Small intestine (tissue), 7 donors: ENCODE data around the gene DICER1. TPM values are rescaled to one million over a fixed set of nuclear protein-coding genes. Genes with fewer than 3 reads are reported as not detected.

Experiments
- DNase-seq, 2 donors: peaks; one replicate each; pipeline versions ENCODE4 v3.0.0 to v3.0.0-alpha.2; 2013
- FAIRE-seq: peaks from 2 replicates; lab custom pipeline; 2012; peaks lifted over from hg19 to GRCh38; lab: Jason Lieb, UNC
- H3K27ac ChIP-seq, 3 donors: one replicate each; pipeline ENCODE4 v1.5.1; 2013; ENCODE audit warnings: low read length in 2 of 3, mild to moderate bottlenecking in 2 of 3, control low read depth in 1 of 3, inconsistent platforms in 1 of 3, low read depth in 1 of 3, moderate library complexity in 1 of 3
- H3K27me3 ChIP-seq, 3 donors: one replicate each; pipeline ENCODE4 v1.6.1; 2013; ENCODE audit warnings: low read length in 3 of 3, inconsistent platforms in 1 of 3; ENCODE audit not compliant: control insufficient read depth in 3 of 3, insufficient read depth in 3 of 3
- H3K36me3 ChIP-seq, 3 donors: one replicate each; pipeline ENCODE4 v1.6.1; 2013; ENCODE audit warnings: low read length in 3 of 3, inconsistent platforms in 1 of 3, low read depth in 1 of 3, mild to moderate bottlenecking in 1 of 3, moderate library complexity in 1 of 3; ENCODE audit not compliant: control insufficient read depth in 3 of 3, insufficient read depth in 2 of 3
- H3K4me1 ChIP-seq, 3 donors: one replicate each; pipeline ENCODE4 v1.6.1; 2013; ENCODE audit warnings: low read length in 2 of 3, inconsistent platforms in 1 of 3, low read depth in 1 of 3, mild to moderate bottlenecking in 1 of 3, moderate library complexity in 1 of 3; ENCODE audit not compliant: control insufficient read depth in 3 of 3, insufficient read depth in 2 of 3
- H3K4me3 ChIP-seq, 3 donors: one replicate each; pipeline ENCODE4 v1.5.1; 2013; ENCODE audit warnings: low read length in 3 of 3, control low read depth in 1 of 3, inconsistent platforms in 1 of 3, low read depth in 1 of 3, mild to moderate bottlenecking in 1 of 3, moderate library complexity in 1 of 3
- H3K9me3 ChIP-seq, 2 donors: one replicate each; pipeline ENCODE4 v1.6.1; 2013; ENCODE audit warnings: low read depth in 1 of 2, low read length in 1 of 2; ENCODE audit not compliant: control insufficient read depth in 2 of 2, insufficient read depth in 1 of 2
- WGBS, 3 donors: extraction: QIAGEN DNeasy Blood & Tissue Kit; methylation state at CpG; one replicate each; pipeline ENCODE4 v1.1.7; 2013; 5-methylcytosine and 5-hydroxymethylcytosine counted together
- polyA plus RNA-seq, 4 donors: library from polyadenylated mRNA; stranded (reverse) in 3 of 4; unstranded in 1 of 4; fragments of 200-250 nt in 3 of 4; fragments of 120-200 nt in 1 of 4; gene quantifications; one replicate each; pipeline versions ENCODE4 v1.2.1 to v1.2.3, GENCODE V29; 2013
- donor health status: healthy with polysubstance abuse.
- donor health status: control.
- donor health status: control.
- donor health status: Bipolar disorder and iron deficiency.
- donor health status: healthy.

Gene DICER1
- polyA plus RNA-seq, 4 donors: 7.3 to 30.7 (median 8.1) TPM

DNA sequence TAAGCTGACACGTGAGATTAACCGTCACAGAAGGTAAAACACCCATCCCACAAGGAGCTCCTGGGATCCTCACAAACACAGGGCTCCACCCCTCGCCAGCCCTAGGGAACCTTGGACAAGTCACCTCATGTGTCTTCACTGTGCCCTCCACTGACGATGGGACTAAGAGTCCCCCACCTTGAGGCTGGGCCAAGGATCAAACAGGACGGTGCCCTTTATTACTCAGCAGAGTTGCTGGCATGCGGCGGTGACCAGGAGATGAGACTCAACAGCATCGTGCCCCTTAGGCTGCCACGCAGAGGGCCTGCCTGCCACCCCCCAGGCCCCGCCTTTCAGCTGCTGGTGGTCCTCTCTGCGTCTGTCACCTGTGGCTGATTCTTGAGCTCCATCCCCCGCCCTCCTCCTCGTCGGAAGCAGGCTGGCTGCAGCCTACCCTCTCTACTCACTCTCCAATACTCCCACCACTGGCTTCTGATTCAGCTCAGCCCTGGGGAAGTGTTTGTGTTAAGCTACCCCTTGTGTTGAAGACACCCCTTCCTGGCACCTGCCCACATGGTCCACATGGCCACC is 105.2 kb downstream of the DICER1 start:
- Histone ChIP-seq H3K9me3 (peaks cover 0 to 2% of the 10 kb centered on the region in 2 donors), H3K36me3 (no peaks in the 10 kb centered on the region), H3K4me3 (no peak overlapping the region), H3K27ac (no peak overlapping the region), H3K27me3 (peaks cover 0 to 2% (median 0%) of the 10 kb centered on the region in 3 donors), H3K4me1 (no peaks in the 10 kb centered on the region)
- DNase-seq: no peak
- WGBS, 3 donors: 75 to 81% (median 76%) methylated on average over 14 of the region's 14 CpGs
- no peak for FAIRE-seq

DNA sequence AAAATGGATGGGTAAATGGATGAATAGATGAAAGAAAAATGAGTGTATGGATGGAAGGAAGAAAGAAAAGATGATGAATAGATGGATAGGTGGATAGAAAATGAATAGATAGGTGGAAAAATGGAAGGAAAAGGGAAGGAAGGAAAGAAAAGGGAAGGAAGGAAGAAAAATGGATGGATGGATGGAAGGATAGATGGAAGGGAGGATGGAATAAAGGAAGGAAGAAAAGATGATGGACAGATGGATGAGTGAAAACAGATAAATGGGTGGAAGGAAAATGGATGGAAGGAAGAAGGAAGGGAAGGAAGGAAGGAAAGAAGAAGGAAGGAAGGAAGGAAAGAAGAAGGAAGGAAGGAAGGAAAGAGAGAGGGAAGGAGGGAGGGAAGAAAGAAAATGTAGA is 107.4 kb downstream of the DICER1 start:
- no peak for DNase-seq
- H3K4me1 ChIP-seq: no peaks in the 10 kb centered on the region
- no peak overlapping the region for H3K4me3 ChIP-seq
- no peaks in the 10 kb centered on the region for H3K27me3 ChIP-seq
- no peak overlapping the region for H3K27ac ChIP-seq
- no peak for FAIRE-seq
- peaks cover 0 to 2% of the 10 kb centered on the region in 2 donors for H3K9me3 ChIP-seq
- no peaks in the 10 kb centered on the region for H3K36me3 ChIP-seq

DNA sequence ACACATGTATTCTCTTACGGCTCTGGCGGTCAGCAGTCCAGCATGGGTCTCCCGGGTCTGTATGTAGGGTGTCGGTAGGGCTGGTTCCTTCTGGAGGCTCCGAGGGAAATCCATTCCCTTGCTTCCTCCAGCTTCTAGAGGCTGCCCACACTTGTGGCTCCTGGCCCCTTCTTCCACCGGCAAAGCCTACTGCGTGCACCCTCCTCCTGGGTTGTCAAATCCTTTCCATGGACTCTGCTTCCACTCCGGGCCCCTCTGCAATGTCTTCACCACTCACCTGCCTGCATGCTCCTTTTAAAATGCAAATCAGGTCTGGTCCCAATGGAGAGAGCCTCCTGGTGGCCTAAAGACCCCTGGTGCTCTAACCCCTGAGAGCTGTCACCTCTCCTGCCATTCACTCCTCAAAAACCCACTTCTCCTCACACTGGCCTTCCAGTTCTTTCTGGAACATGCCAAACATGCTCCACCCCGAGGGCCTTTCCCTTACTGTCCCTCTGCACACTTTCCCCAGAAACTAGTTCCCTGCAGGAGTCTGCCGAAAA is 108.5 kb downstream of the DICER1 start:
- WGBS, 3 donors: 81 to 87% (median 83%) methylated on average over 10 of the region's 10 CpGs
- H3K27ac ChIP-seq: no peak overlapping the region
- H3K4me1 ChIP-seq: no peaks in the 10 kb centered on the region
- no peak overlapping the region for H3K4me3 ChIP-seq
- no peaks in the 10 kb centered on the region for H3K27me3 ChIP-seq
- H3K36me3 ChIP-seq: no peaks in the 10 kb centered on the region
- DNase-seq (no peak), FAIRE-seq (no peak)
- H3K9me3 ChIP-seq: peaks cover 0 to 2% of the 10 kb centered on the region in 2 donors

DNA sequence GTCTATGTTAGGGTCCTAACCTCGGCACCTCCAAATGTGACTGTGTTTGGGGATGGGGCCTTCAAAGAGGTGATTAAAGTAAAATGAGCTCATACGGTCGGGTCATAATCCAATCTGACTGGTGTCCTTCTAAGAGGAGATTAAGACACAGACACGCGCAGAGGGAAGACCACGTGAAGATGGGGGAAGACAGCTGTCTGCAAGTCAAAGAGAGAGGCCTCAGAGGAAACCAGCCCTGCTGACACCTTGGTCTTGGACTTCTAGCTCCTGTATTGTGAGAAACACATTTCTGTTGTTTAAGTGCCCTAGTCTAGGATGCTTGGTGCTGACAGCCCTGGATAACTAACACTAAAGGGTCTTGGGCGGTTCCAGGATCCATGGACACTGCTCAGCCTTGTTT is 109.6 kb downstream of the DICER1 start:
- no peak for DNase-seq
- no peak for FAIRE-seq
- Histone ChIP-seq H3K4me1 (no peaks in the 10 kb centered on the region), H3K27me3 (no peaks in the 10 kb centered on the region), H3K36me3 (no peaks in the 10 kb centered on the region), H3K9me3 (peaks cover 0 to 2% of the 10 kb centered on the region in 2 donors), H3K27ac (no peak overlapping the region), H3K4me3 (no peak overlapping the region)
- WGBS, 3 donors: 84 to 92% (median 84%) methylated on average over 7 of the region's 7 CpGs

DNA sequence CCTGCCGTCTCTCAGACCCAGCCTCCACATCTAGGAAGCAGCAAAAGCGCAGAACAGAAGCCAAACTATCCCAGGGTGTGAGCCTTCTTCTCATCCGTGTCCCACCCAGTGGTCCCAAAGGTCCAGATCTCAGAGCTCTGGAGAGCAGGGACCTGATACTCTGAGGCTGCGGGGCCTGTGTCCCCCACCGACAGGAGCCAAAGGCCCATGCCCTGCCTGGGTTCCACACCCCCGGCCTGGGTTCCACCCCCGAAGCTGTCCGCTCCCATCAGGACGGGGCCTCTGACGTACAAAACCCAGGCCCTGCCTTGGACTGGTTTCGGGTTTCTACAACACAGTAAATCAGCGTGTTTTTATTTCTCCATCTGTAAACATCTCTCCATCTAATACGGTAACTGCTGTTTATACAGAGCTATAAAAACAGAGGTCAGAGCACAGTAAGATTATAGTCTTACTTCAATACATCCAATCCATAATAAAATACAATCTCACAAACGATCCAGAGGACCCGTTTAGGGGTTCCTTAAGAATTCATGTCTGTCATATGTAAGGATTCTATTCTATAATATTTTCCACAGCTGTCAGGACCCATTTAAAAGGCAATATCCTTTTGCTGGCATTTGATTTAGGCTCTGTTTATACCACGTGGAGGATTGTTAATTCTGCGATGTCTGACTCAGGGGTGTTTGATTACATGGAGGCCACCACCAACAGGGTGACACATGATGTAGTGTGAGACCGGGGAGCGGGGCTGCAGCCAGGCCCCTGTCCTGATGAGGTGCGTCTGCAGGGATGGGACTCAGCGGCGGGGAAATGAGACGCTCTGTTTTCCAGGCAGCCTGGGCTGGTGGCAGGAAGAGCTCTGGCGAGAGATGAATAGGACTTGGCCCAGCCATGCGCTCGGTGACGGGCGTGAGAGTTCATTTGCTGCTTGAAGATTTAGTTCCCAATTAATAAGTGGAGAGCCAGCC is 110.3 kb downstream of the DICER1 start:
- H3K36me3 ChIP-seq: no peaks in the 10 kb centered on the region
- H3K4me1 ChIP-seq: no peaks in the 10 kb centered on the region
- peaks cover 0 to 2% of the 10 kb centered on the region in 2 donors for H3K9me3 ChIP-seq
- FAIRE-seq: no peak
- DNase-seq: peak in 1 of 2 donors; percentile 8
- peak overlapping the region in 2 of 3 donors; percentile 4 to 72 for H3K27ac ChIP-seq
- 62 to 74% (median 72%) methylated on average over 28 of the region's 28 CpGs for WGBS, 3 donors
- H3K4me3 ChIP-seq: no peak overlapping the region
- H3K27me3 ChIP-seq: no peaks in the 10 kb centered on the region

DNA sequence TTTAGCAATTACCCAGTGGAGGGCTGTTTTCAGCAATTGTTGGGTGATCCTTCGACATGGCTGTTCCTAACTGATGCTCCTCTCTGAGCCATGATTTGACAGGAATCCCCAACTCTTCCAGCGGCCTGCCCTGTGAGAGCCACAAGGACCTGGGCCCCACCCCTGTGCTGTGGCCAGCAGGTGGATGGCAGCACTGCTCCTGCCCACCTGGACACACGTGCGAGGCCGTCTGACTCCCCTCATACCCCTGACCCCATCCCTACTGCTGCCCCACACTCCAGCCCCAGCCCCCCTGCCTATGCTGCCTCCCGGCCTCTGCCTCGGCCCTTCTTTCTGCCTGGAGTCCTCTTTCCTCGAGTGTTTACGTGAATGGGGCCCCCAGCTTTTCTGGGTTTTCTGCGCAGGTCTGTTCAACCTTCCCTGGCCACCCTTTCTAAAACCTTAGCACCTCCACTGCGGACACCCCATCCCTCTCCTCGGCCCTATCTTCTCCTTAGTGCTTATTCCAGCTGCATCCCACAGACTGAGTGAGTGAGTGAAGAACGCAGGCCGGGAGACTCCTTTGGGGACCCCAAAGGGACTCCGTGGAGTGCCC is 111.4 kb downstream of the DICER1 start:
- H3K27me3 ChIP-seq: no peaks in the 10 kb centered on the region
- no peak for FAIRE-seq
- H3K27ac ChIP-seq: no peak overlapping the region
- H3K4me1 ChIP-seq: no peaks in the 10 kb centered on the region
- no peak for DNase-seq
- peaks cover 0 to 2% of the 10 kb centered on the region in 2 donors for H3K9me3 ChIP-seq
- WGBS, 3 donors: 83 to 86% (median 85%) methylated on average over 15 of the region's 15 CpGs
- no peaks in the 10 kb centered on the region for H3K36me3 ChIP-seq
- H3K4me3 ChIP-seq: no peak overlapping the region

DNA sequence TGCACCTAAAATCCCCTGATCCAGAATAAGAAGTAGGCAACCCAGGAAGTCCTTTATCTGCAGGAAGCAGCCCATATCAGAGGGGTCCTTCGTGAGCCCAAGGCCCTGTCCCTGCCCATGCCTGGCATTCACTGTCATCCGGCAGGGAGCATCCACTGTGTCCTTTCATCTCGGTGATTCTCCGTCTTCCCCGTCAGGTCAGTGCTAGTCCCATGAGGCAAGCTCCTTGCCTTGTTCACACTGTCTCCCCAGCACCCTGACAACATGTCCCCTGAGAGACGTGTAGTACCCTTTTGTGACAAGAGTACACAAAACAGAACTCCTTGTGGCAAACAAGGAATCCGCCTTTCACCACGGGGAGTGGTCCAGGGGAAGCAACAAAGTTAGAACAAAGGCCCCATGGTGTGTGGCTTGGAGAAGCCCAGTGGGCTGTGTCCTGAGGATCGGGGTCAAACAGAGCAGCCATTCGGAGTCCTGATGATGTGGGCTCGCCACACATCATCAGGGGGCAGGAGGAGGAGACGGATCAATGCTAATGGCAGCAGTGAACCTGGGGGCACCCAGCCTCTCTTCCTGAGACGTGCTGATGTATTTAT is 112.1 kb downstream of the DICER1 start:
- 67 to 77% (median 69%) methylated on average over 13 of the region's 13 CpGs for WGBS, 3 donors
- FAIRE-seq (no peak), DNase-seq (no peak)
- H3K4me3 ChIP-seq: no peak overlapping the region
- no peaks in the 10 kb centered on the region for H3K27me3 ChIP-seq
- H3K9me3 ChIP-seq: peaks cover 0 to 2% of the 10 kb centered on the region in 2 donors
- no peaks in the 10 kb centered on the region for H3K4me1 ChIP-seq
- no peak overlapping the region for H3K27ac ChIP-seq
- H3K36me3 ChIP-seq: no peaks in the 10 kb centered on the region
